Hematopoietic multipotent progenitor cell treated with erythropoietin and hydrocortisone succinate and interleukin-3 and kit ligand, for 4 days (in vitro differentiated cells): ENCODE data around the gene ZMYND12.

Source experiments
- DNase-seq: peaks from one replicate; pipeline ENCODE4 v3.0.0-alpha.2; 2015

The ZMYND12 gene

GRCh38 chr1:42434340-42434739 is 21.5 kb downstream of the ZMYND12 start:
- DNase-seq = no peak

- no peak for DNase-seq
Observed at GRCh38 chr1:42433369-42433768, 22.5 kb downstream of the ZMYND12 start.

- no peak for DNase-seq
Observed at GRCh38 chr1:42432714-42433113, 23.1 kb downstream of the ZMYND12 start.

GRCh38 chr1:42431514-42431913 is 24.3 kb downstream of the ZMYND12 start:
- no peak for DNase-seq

GRCh38 chr1:42430286-42431135 is 25.3 kb downstream of the ZMYND12 start:
- DNase-seq = no peak

GRCh38 chr1:42429603-42430002 is 26.2 kb downstream of the ZMYND12 start:
- DNase-seq = no peak

- no peak for DNase-seq
Observed at GRCh38 chr1:42427240-42427639, 28.6 kb downstream of the ZMYND12 start.

GRCh38 chr1:42424201-42424600 is 31.6 kb downstream of the ZMYND12 start:
- DNase-seq = no peak

GRCh38 chr1:42423681-42424080 is 32.1 kb downstream of the ZMYND12 start:
- no peak for DNase-seq

- no peak for DNase-seq
Observed at GRCh38 chr1:42422737-42423136, 33.1 kb downstream of the ZMYND12 start.

- no peak for DNase-seq
Observed at GRCh38 chr1:42420911-42421585, 34.8 kb downstream of the ZMYND12 start.

GRCh38 chr1:42420121-42420520 is 35.7 kb downstream of the ZMYND12 start:
- DNase-seq = no peak

- no peak for DNase-seq
Observed at GRCh38 chr1:42419126-42419821, 36.5 kb downstream of the ZMYND12 start.

- no peak for DNase-seq
Observed at GRCh38 chr1:42418516-42418915, 37.3 kb downstream of the ZMYND12 start.

- no peak for DNase-seq
Observed at GRCh38 chr1:42417166-42417565, 38.7 kb downstream of the ZMYND12 start.

- no peak for DNase-seq
Observed at GRCh38 chr1:42414551-42415496, 41.0 kb downstream of the ZMYND12 start.

GRCh38 chr1:42403880-42404400 is 51.9 kb downstream of the ZMYND12 start:
- no peak for DNase-seq

GRCh38 chr1:42399315-42400100 is 56.3 kb downstream of the ZMYND12 start:
- no peak for DNase-seq

- no peak for DNase-seq
Observed at GRCh38 chr1:42392967-42393848, 62.6 kb downstream of the ZMYND12 start.

GRCh38 chr1:42392255-42392654 is 63.6 kb downstream of the ZMYND12 start:
- DNase-seq = no peak
